ENCODE results near the gene MAZ.

Gene MAZ

DNA sequence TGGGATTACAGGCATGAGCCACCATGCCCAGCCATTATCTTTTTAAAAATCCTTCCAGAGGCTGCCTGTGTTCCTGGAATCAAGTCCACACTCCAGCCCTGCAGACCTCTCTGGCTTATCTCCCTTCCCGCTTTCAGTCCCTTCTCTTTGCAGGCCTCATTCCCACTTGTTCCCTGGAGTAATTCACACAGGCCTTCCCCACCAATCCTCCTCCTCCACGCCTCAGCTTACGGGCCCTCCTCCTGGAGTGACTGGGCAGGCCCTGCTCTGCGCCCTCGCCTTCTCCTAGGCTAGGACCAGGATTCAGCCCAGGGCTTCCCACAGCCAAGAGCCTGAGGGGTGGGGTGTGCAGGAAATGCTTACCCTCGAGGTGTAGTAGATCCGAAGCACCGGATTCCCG lies 53.9 kb downstream of the MAZ start:
- no peak overlapping the region for H3K4me3 ChIP-seq (ENCODE audit: low read depth, low read length)
- no peak overlapping the region for H3K27ac ChIP-seq
- H3K27me3 ChIP-seq (ENCODE audit: insufficient read depth, low read depth, severe bottlenecking): no peaks in the 10 kb centered on the region
- TF ChIP-seq, protein P1, sequence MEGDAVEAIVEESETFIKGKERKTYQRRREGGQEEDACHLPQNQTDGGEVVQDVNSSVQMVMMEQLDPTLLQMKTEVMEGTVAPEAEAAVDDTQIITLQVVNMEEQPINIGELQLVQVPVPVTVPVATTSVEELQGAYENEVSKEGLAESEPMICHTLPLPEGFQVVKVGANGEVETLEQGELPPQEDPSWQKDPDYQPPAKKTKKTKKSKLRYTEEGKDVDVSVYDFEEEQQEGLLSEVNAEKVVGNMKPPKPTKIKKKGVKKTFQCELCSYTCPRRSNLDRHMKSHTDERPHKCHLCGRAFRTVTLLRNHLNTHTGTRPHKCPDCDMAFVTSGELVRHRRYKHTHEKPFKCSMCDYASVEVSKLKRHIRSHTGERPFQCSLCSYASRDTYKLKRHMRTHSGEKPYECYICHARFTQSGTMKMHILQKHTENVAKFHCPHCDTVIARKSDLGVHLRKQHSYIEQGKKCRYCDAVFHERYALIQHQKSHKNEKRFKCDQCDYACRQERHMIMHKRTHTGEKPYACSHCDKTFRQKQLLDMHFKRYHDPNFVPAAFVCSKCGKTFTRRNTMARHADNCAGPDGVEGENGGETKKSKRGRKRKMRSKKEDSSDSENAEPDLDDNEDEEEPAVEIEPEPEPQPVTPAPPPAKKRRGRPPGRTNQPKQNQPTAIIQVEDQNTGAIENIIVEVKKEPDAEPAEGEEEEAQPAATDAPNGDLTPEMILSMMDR (IDR thresholded peaks at IDR 0.05; ENCODE audit: low read depth, low read length): no peak
- no peaks in the 10 kb centered on the region for H3K9me3 ChIP-seq (ENCODE audit: severe bottlenecking)
- H3K36me3 ChIP-seq: peaks cover 23% of the 10 kb centered on the region
- DNase-seq: no peak

Data from WERI-Rb-1 (cell line).